Mesenchymal stem cell (in vitro differentiated cells and primary cell): ENCODE data around the gene TIMM44.

Source experiments
- DNase-seq: peaks from one replicate; pipeline ENCODE4 v3.0.0-alpha.2; 2013
- H2AFZ ChIP-seq: one replicate; pipeline ENCODE4 v1.6.1; 2013; ENCODE audit warnings: low read depth, mild to moderate bottlenecking, control low read depth, inconsistent platforms, low read length, moderate library complexity
- H2AK5ac ChIP-seq: 2 replicates; pipeline ENCODE4 v1.6.1; 2013; ENCODE audit warnings: low read length, moderate library complexity, mild to moderate bottlenecking, inconsistent platforms; ENCODE audit not compliant: severe bottlenecking
- H2BK120ac ChIP-seq: one replicate; pipeline ENCODE4 v1.6.1; 2013; ENCODE audit warnings: low read depth, mild to moderate bottlenecking, inconsistent platforms, low read length, moderate library complexity
- H2BK12ac ChIP-seq, 2 experiments: one replicate each; pipeline ENCODE4 v1.6.1; 2013; ENCODE audit warnings: inconsistent platforms in 2 of 2, low read length in 2 of 2, mild to moderate bottlenecking in 2 of 2, moderate library complexity in 2 of 2, control low read depth in 1 of 2
- H2BK15ac ChIP-seq: one replicate; pipeline ENCODE4 v1.6.1; 2013; ENCODE audit warnings: mild to moderate bottlenecking, low read depth, inconsistent platforms; ENCODE audit not compliant: poor library complexity, severe bottlenecking
- H2BK5ac ChIP-seq: 2 replicates; pipeline ENCODE4 v1.6.1; 2013; ENCODE audit warnings: low read depth, mild to moderate bottlenecking, low read length, control low read depth, inconsistent platforms; ENCODE audit not compliant: poor library complexity, severe bottlenecking
- H3K14ac ChIP-seq, 2 experiments: one replicate each; pipeline ENCODE4 v1.6.1; 2013; ENCODE audit warnings: inconsistent platforms in 2 of 2, low read length in 2 of 2, control low read depth in 1 of 2, mild to moderate bottlenecking in 1 of 2, moderate library complexity in 1 of 2
- H3K18ac ChIP-seq, 2 experiments: one replicate each; pipeline ENCODE4 v1.6.1; 2013; ENCODE audit warnings: inconsistent platforms in 2 of 2, low read length in 2 of 2, control low read depth in 1 of 2, low read depth in 1 of 2, mild to moderate bottlenecking in 1 of 2
- H3K23ac ChIP-seq, 2 experiments: one replicate each; pipeline ENCODE4 v1.6.1; 2013; ENCODE audit warnings: inconsistent platforms in 2 of 2, low read length in 2 of 2, mild to moderate bottlenecking in 2 of 2, moderate library complexity in 2 of 2, control low read depth in 1 of 2
- H3K27ac ChIP-seq: 2 replicates; pipeline ENCODE4 v1.5.1; 2013; ENCODE audit warnings: mild to moderate bottlenecking, moderate library complexity, low read length, control low read depth, inconsistent platforms; ENCODE audit not compliant: poor library complexity, severe bottlenecking
- H3K27me3 ChIP-seq, 2 experiments: 2 replicates each; pipeline versions ENCODE4 v1.6.1 to v1.7.0; 2013; ENCODE audit warnings: low read length in 2 of 2, mild to moderate bottlenecking in 2 of 2, moderate library complexity in 2 of 2, control low read depth in 1 of 2, inconsistent platforms in 1 of 2; ENCODE audit not compliant: control insufficient read depth in 1 of 2, insufficient read depth in 1 of 2
- H3K36me3 ChIP-seq, 2 experiments: 2 replicates each; pipeline versions ENCODE4 v1.6.1 to v1.7.0; 2013; ENCODE audit warnings: low read length in 2 of 2, control low read depth in 1 of 2, inconsistent platforms in 1 of 2, low read depth in 1 of 2, mild to moderate bottlenecking in 1 of 2; ENCODE audit not compliant: insufficient read depth in 2 of 2, control insufficient read depth in 1 of 2
- H3K4ac ChIP-seq, 2 experiments: one replicate each; pipeline ENCODE4 v1.6.1; 2013; ENCODE audit warnings: inconsistent platforms in 2 of 2, low read length in 2 of 2, mild to moderate bottlenecking in 2 of 2, moderate library complexity in 2 of 2, control low read depth in 1 of 2, low read depth in 1 of 2
- H3K4me1 ChIP-seq: 2 replicates; pipeline ENCODE4 v1.6.1; 2013; ENCODE audit warnings: low read depth, low read length, control low read depth; ENCODE audit not compliant: control insufficient read depth, insufficient read depth
- H3K4me2 ChIP-seq: 2 replicates; pipeline ENCODE4 v1.6.1; 2013; ENCODE audit warnings: low read length, mild to moderate bottlenecking, inconsistent platforms; ENCODE audit not compliant: poor library complexity, severe bottlenecking
- H3K4me3 ChIP-seq, 2 experiments: 2 replicates each; pipeline versions ENCODE4 v1.5.1 to v1.7.0; 2013; ENCODE audit warnings: low read length in 2 of 2, mild to moderate bottlenecking in 2 of 2, control low read depth in 1 of 2, low read depth in 1 of 2; ENCODE audit not compliant: insufficient read depth in 1 of 2
- H3K79me1 ChIP-seq: replicated peaks from 2 replicates; pipeline ENCODE4 v1.6.1; 2013; ENCODE audit warnings: mild to moderate bottlenecking, control low read depth, low read length, inconsistent platforms; ENCODE audit not compliant: poor library complexity, severe bottlenecking
- H3K9ac ChIP-seq: 2 replicates; pipeline ENCODE4 v1.7.0; 2013; ENCODE audit warnings: mild to moderate bottlenecking, low read length, moderate library complexity
- H3K9me3 ChIP-seq: 2 replicates; pipeline ENCODE4 v1.7.0; 2013; ENCODE audit warnings: mild to moderate bottlenecking, low read length; ENCODE audit not compliant: control insufficient read depth
- H4K8ac ChIP-seq: one replicate; pipeline ENCODE4 v1.6.1; 2013; ENCODE audit warnings: inconsistent platforms, mild to moderate bottlenecking, low read length, moderate library complexity
- H4K91ac ChIP-seq: one replicate; pipeline ENCODE4 v1.6.1; 2013; ENCODE audit warnings: mild to moderate bottlenecking, low read length, inconsistent platforms
- WGBS: methylation state at CpG from one replicate; pipeline ENCODE4 v1.1.7; 2013; ENCODE audit warnings: mixed read lengths; 5-methylcytosine and 5-hydroxymethylcytosine counted together

Gene TIMM44

DNA sequence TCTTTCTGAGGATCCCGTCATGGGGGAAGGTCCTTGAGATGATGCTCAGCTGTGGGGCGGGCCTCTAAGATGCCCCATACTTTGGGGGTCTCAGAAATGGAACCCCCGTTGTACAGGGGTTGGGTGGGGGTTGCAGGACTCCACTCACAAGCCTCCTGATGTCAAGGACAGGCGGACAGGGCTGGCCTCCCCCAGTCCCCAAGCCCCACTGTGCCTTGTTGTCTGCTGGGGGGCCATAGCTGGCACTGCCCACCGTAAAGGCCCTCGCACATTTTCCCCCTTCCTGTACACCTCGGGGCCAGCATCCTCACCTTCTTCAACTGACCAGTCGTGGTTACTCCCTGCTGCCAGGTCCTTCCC, 20.6 kb downstream of the TIMM44 start:
- H3K18ac ChIP-seq, result no peak overlapping the region
- no peak overlapping the region for H2AK5ac ChIP-seq
- no peak overlapping the region for H3K27ac ChIP-seq
- H3K27me3 ChIP-seq, result peaks cover 0 to 10% of the 10 kb centered on the region in 2 experiments
- H2BK15ac ChIP-seq, result no peak overlapping the region
- peaks cover 18 to 45% of the 10 kb centered on the region in 2 experiments for H3K36me3 ChIP-seq
- no peak overlapping the region for H4K91ac ChIP-seq
- no peak overlapping the region for H2BK5ac ChIP-seq
- H2BK120ac ChIP-seq, result no peak overlapping the region
- no peak overlapping the region for H2AFZ ChIP-seq
- no peak overlapping the region for H3K9ac ChIP-seq
- H3K4me2 ChIP-seq, result no peak overlapping the region
- no peak overlapping the region for H3K4ac ChIP-seq
- 100% methylated on average over 6 of the region's 8 CpGs for WGBS
- no peak for DNase-seq
- H3K4me1 ChIP-seq, result peaks cover 46% of the 10 kb centered on the region
- no peaks in the 10 kb centered on the region for H3K9me3 ChIP-seq
- no peak overlapping the region for H3K23ac ChIP-seq
- H3K14ac ChIP-seq, result no peak overlapping the region
- H4K8ac ChIP-seq, result no peak overlapping the region
- no peak overlapping the region for H3K4me3 ChIP-seq
- H2BK12ac ChIP-seq, result no peak overlapping the region
- H3K79me1 ChIP-seq, result peaks cover 11% of the 10 kb centered on the region

DNA sequence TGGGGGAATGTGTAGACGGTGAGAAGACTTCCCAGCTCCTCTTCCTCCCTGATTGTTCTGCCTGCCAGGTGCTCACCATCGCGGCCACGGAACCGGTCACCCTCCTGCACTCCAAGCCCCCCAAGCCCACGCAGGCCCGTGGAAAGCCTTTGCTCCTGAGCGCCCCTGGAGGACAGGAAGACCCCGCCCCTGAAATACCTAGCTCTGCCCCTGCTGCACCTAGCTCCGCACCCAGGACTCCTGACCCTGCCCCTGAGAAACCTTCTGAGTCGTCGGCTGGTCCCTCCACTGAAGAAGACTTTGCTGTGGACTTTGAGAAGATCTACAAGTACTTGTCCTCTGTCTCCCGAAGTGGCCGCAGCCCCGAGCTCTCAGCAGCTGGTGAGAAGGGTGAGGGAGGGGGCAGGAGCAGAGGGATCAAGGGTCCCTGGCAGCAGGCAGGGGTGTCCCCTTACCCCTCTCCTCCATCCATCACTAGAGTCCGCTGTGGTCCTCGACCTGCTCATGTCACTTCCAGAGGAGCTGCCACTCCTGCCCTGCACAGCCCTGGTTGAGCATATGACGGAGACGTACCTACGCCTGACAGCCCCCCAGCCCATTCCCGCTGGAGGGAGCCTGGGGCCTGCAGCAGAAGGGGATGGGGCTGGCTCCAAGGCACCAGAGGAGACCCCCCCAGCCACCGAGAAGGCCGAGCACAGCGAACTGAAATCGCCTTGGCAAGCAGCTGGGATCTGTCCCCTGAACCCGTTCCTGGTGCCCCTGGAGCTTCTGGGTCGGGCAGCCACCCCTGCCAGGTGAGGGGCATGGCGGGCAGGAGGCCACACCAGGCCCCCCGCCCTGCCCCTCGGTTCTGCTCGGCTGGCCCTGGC, 21.3 kb downstream of the TIMM44 start:
- Histone ChIP-seq H3K27ac (no peak overlapping the region), H2BK5ac (no peak overlapping the region), H3K9me3 (no peaks in the 10 kb centered on the region), H2AFZ (no peak overlapping the region), H3K14ac (no peak overlapping the region), H3K18ac (no peak overlapping the region), H3K4me1 (peaks cover 52% of the 10 kb centered on the region), H2BK15ac (no peak overlapping the region), H3K4ac (no peak overlapping the region), H4K91ac (no peak overlapping the region), H3K36me3 (peaks cover 18 to 40% of the 10 kb centered on the region in 2 experiments), H3K27me3 (peaks cover under 1 to 12% of the 10 kb centered on the region in 2 experiments), H3K79me1 (peaks cover 11% of the 10 kb centered on the region), H4K8ac (no peak overlapping the region), H3K23ac (no peak overlapping the region), H2BK12ac (no peak overlapping the region), H3K4me3 (peak overlapping the region in 1 of 2 experiments; percentile 83), H3K4me2 (no peak overlapping the region), H2AK5ac (no peak overlapping the region), H2BK120ac (no peak overlapping the region), H3K9ac (peak overlapping the region; percentile 84)
- DNase-seq, result no peak
- 96% methylated on average over 27 of the region's 31 CpGs for WGBS

DNA sequence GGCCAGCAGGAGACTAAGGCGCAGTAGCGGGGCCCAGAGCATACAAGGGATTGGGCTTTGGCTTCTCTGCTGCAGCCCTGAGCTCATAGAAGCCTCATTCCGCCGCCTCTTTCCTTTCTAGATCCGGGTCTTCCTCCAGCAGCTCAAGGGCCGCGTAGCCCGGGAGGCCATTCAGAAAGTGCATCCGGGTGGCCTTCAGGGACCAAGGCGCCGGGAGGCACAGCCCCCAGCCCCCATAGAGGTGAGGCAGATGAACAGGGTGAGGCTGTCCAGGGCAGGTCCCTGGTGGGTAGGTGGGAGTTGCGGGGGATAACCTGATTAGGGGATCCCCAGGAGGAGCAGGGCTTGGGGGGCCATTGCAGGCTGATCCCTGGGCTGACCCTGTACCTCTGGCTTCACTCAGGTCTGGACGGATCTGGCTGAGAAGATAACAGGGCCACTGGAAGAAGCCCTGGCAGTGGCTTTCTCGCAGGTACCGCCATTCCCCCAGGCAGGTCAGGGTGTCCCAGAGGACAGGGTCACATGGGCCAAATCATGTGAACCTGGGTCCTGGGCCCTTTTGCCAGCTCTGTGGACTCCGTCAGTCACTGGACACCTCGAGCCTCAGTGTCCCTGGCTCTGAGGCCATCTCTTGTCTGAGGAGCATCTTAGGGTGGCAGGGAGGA, 22.0 kb downstream of the TIMM44 start:
- Histone ChIP-seq H2BK5ac (no peak overlapping the region), H3K27me3 (peaks cover 4 to 16% of the 10 kb centered on the region in 2 experiments), H2BK15ac (no peak overlapping the region), H2AK5ac (no peak overlapping the region), H3K9ac (peak overlapping the region; percentile 84), H3K4me3 (peak overlapping the region in 1 of 2 experiments; percentile 83), H3K4me2 (peak overlapping the region; percentile 77), H3K79me1 (peaks cover 9% of the 10 kb centered on the region), H4K91ac (no peak overlapping the region), H3K4ac (no peak overlapping the region), H3K14ac (no peak overlapping the region), H3K23ac (no peak overlapping the region), H2AFZ (no peak overlapping the region), H3K9me3 (no peaks in the 10 kb centered on the region), H3K4me1 (peaks cover 50% of the 10 kb centered on the region), H3K18ac (peak overlapping the region in 1 of 2 experiments; percentile 80), H3K36me3 (peaks cover 18 to 34% of the 10 kb centered on the region in 2 experiments), H2BK120ac (no peak overlapping the region), H4K8ac (no peak overlapping the region), H3K27ac (no peak overlapping the region), H2BK12ac (no peak overlapping the region)
- no peak for DNase-seq
- 87% methylated on average over 15 of the region's 17 CpGs for WGBS
